ENCODE data around the gene DSCAML1. TPM values are rescaled to one million over a fixed set of nuclear protein-coding genes. Genes with fewer than 3 reads are reported as not detected.
A peak's percentile ranks its signal among the peaks of the same experiment; 100 is the strongest.

Gene DSCAML1
- total and polyA plus RNA-seq, 2 of the 8 experiments (the other 6 are each of a cell fraction or from before 2014, with no cell fraction given), result 0.19 to 0.24 TPM

DNA sequence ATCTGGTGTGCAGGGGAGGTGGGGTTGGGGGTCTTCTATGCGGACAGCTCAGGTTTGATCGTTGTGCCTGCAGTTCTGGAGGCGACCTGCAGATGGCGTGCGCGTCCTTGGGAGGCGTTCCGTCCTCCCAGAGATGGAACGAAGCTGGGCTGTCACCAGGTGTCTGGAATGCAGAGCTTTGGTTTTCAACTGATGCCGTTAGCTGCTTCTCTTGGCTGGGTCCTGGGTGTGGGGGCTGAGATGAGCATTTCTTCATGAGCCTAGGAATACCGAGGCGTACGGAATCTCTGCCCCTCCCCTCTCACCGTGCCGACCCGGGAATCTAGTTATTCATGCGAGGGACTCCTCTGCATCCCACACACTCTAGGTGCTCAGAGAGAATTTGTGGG is 370.7 kb downstream of the DSCAML1 start (continued):
- TF ChIP-seq CHD7 (IDR thresholded peaks at IDR 0.05; ENCODE audit: insufficient replicate concordance, low read length) (no peak), SAP30 (IDR thresholded peaks at IDR 0.05; ENCODE audit: insufficient read depth, insufficient replicate concordance, low read length) (no peak), FOSL1 (IDR thresholded peaks at IDR 0.05; ENCODE audit: insufficient read depth, low read depth, low read length) (no peak), CBX8 (IDR thresholded peaks at IDR 0.05; ENCODE audit: borderline replicate concordance, low read depth, low read length) (no peak), RXRA (IDR thresholded peaks at IDR 0.05; ENCODE audit: insufficient read depth, low read depth, low read length) (no peak), SIN3A (conservative IDR thresholded peaks at IDR 0.05 in 1 of 2, IDR thresholded peaks at IDR 0.05 in 1 of 2; ENCODE audit: low read depth in 1 of 2, low read length in 2 of 2) (0 out of 4 replicates have a peak, but pooled peaks have one; percentile 39 to 48), EGR1 (IDR thresholded peaks at IDR 0.05; ENCODE audit: borderline replicate concordance, low read depth, low read length) (no peak), RNF2 (IDR thresholded peaks at IDR 0.05; ENCODE audit: borderline replicate concordance, low read depth, low read length, missing control alignments, poor library complexity, severe bottlenecking) (no peak), CBX5 (IDR thresholded peaks at IDR 0.05; ENCODE audit: low read depth, low read length) (no peak), PHF8 (conservative IDR thresholded peaks at IDR 0.05; ENCODE audit: low read depth, low read length) (no peak)

Data from H1 (cell line).